Activated CD4-positive, alpha-beta T cell treated with anti-CD3 and anti-CD28 coated beads for 48 hours (primary cell): Measurements from ENCODE around the gene UPK3A.
A peak's percentile ranks its signal among the peaks of the same experiment; 100 is the strongest.
"Not testable (repeated sequence)": the region's sequence is repeated elsewhere in the genome, so short reads cannot be mapped to it uniquely, and the experiment has no call there.

Source experiments
- DNase-seq: peaks from one replicate; pipeline ENCODE4 v3.0.0-alpha.2; 2020

Gene UPK3A

DNA sequence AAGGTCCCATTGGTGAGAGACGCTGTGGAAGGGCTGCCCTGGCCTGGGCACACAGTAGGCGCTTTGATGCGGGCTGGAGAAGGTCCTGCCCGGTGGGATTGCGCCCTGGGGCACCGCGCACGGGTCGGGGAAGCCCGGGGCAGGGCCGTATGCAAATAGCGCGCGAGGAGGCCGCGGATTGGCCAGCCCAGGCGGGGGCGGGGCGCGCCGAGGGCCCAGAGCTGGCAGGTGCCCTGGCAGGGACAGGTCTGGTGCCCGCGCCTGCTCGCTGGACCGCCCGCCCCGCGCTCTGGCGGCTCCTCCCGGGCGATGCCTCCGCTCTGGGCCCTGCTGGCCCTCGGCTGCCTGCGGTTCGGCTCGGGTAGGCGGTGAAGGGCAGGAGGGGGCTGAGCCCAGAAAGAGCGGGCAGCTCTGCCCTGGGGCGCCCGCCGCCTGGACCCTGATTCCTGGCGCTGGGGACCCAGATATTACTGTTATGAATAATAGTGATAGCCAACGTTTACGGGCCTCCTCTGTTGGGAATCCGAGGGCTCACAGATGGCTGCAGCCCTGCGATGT is at the start of gene UPK3A:
TSS of gene UPK3A (plus strand) at position 245 of the 558 bp plus-strand sequence. CDS start at position 310, 65 bp downstream.
- DNase-seq, result peak; percentile 71

DNA sequence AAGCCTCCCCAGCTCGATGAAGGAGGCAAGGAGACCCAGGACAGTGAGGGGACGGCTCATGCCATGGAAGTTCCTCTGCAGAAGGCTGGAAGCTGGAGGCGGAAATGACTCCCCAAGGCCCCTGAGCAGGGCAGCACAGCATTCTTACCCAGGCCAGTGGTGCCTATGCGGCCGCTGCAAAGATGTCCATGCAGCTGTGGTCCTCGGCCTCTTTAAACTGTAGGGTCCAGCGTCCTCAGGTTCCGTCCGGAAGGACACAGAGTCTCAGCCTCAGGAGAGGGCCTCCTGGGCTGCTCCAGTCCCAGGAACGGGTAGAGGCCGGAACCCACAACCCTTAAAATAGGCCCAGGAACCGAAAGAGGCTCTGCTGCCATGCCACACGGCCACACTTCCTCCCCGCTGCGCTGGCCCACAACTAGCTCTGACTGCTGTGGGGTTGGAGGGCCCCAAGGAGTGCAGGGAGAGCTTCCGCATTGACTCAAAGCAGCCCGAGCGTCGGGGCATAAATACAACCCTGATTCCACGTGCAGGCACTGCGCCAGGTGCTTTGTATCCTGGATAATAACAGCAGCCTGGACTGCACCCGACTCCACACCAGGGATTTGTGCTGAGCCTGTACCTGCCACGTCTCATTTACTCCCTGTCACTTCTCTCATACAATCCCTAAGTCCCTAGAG is 49.5 kb upstream of the UPK3A start:
- DNase-seq, result peak; percentile 19

DNA sequence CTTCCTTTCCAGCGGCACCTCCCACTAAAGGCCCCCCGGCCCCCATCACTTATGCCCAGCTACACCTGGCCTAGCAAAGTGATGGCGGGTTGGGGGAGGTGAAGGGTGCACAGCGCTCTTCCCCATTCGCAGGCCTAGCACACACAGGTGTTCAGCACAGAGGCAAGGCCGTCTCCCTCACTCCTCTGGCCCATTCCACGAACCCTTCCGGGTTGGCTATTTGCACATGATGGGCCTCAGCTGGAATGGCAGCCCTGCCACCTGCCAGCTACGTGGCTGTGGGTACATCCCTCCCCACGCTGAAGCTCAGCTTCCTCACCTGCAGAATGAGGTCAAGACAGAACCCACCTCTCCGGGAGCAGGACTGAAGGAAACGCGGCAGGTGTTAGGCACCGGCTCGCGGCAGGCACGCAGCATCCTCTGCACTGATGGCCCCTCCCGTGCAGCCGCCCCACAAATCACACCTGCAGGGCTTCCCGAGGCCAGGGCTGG is 48.9 kb upstream of the UPK3A start:
- no peak for DNase-seq

DNA sequence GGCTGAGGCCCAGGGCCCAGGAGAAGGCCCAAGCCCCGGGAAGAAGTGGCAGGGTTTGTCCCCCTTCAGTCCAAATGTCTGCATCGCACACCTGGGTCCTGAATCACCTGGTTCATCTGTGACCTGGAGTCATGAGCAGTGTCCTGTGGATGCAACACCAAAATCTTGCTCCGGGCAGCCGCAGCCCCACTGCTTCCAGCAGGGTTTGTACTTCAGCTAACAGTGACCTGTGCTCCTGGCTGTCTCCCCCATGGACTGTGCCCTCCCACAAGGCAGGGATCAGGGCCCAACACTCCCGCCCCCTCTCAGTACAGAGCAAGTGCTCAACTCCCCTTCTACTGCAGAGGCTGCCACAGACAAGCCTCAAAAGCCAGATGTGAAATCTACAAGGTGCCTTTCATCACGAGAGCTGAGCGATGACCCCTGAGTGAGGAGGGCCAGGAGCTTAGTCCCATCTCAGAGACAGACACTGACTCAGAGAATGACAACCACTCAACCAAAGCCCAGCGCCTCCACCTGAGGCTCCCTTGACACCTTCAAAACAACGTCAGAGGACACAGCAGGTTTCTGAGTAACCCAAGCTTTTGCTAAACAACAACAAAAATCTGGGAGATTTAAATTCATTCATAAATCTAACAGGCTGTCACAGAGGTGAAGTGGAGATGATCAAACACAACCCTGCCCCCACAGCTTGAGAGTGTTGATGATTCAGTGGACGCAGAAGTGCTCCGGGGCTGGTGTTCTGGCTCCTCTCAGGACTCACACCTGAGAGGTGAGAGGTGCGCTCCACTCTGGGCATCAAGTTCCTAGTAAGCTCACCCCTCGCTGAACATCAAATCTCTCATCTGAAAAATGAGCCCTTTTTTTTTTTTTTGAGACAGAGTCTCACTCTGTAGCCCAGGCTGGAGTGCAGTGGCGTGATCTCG is 47.4 kb upstream of the UPK3A start:
- DNase-seq, result no peak

DNA sequence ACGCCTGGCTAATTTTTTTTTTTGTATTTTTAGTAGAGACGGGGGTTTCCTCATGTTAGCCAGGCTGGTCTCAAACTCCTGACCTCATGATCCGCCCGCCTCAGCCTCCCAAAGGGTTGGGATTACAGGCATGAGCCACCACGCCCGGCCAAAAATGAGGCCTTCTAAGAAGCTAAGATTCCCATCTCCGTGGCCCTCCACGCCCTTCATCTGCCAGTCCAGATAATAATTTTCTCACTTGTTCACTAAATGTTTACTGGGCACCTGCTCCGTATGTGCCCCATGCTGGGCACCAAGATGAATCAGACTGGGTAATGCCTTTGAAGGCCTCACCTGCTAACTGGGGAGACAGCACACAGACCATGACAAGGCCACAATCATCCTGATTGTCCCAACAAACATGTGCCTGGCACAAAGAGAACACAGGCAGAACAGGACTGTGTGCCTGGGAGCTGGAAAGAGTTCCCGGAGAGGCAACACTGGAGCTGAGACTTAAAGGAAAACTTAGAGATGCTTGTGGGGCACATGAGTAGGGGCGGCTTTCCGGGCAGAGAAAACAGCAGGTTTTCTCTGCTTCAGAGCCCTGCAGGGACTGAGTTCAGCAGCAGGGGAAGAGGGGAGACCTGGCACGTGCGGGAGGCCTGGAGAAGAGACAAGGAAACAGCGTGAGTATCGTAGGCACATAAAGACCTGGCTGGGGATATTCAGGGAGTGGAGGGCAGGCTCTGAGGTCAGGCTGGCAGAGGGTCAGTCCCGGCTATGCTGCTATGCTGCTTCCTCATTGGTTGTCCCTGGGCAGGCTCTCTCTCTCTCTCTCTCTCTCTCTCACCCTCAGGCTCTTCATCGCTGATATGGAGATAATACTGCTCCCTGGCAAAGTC is 46.4 kb upstream of the UPK3A start:
- DNase-seq, result no peak

DNA sequence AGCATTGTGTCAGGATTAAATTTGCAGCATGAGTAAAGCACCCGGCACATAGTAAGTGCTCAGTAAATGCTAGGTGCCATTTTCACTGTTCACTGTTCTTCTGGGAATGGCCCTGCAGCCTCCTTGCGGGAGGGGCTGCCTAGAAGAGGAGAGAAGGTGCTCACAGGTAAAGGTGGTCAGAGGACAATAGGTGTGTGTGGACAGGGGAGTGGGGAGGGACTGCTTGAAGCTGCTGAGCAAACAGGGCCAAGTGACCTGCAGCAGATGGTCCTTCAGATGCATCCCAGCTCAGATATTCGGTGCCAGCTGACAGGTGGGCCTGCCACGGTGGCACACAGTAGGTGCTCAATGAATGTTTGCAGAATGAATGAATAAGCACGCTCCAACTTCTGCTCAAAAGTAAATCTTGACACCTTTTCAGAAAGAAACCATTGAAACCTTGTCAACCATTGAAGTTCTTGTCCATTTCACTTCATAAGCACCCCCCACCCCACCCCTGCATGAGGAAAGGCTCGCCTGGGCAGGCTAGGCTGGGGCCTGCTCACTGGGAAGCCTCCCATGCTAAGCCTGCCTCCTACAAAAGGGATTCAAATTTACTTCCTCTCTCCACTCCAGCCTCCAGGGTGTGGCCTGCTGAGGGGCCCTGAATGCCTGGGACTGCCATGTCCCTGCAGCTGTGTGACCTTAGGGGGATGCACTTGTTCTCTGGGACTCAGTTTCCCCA is 45.6 kb upstream of the UPK3A start:
- DNase-seq, result no peak

DNA sequence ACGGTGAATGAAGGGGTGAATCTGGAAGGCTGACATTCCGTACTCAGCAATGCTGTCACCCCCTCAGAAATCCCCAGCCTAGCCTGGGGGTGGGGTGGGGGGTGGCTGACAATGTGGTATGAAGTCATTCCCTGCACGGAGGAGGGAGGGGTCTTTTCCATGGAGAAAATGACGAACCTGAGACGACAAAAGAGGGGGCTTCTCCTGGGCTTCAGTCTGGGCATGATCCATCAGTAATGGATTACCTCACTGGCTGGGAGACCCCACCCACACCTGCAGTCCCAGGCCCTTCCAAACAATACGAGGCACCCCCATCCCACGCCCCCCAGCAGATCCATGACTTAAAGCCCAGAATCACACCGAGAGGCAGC is 45.1 kb upstream of the UPK3A start:
- DNase-seq, result no peak

DNA sequence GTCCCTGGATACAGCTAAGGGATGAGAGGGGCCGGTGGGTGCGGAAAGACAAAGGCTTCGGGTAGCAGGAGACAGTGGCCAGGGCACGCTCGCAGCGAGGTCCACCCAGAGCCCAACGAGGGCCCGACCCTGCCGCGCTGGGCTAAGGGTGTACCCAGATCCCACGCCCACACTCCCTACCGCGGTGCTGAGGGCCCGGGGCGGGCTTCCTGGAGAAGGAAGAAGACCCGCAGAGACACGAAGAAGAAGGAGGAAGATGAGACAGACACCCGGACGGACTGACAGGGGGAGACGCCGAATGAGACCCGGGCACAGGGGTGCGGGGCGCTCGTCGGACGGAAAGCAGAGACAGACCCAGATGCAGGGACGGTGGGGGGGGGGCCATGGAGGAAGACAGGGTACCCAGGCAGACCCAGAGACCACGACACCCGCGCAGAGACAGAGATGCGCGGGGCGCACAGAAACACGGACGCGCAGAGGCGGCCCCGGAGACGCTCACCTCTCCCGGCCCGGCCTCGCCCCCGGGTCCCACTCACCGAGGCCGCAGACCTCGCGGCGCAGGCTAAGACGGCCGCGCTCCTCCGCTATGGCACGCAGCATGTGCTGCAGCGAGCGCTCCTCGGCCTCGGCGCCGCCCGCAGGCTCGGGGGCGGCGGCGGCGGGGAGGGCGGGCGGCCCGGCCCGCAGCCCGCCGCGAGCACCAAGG is 44.5 kb upstream of the UPK3A start:
- peak; percentile 38 for DNase-seq

DNA sequence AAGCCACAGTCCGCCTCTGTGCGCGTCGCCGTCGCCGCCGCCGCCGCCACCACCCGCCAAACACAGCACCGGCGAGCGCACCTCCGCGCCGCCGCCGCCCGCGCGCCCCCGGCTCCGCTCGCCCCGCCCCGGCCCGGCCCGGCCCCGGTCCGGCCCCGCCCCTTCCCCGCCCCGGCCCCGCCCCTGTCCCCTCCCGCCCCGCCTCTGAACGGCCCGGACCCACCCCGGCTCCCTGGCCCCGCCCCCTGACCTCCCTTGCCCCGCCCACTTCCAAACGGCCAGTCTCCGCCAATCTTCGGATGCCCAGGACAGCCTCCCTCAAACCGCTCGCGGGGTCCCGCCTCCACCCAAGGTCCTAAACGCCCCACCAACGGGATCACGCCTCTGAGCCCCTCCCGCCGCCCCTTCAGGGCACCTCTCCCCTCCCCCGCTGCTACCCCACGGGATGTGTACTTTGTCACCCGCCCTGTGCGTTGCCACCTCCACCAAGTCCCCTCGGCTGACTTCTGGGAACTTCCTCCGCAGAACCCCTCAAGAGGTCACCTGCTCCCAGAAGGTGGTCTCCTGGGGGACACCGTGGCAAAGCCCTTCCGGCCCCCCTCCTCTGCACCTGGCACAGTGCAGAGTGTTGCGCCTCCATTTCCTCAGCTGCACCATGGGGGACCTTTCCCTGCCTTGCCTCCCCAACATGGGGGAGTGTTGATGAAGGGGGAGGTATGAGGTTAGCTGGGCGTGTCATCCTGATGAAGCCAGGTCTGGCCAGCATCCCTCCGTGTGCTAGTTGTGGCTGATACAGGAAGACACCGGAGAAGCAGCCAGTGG is 43.7 kb upstream of the UPK3A start, which contains the start of gene KIAA0930:
TSS of gene KIAA0930 (minus strand) at position 85 of the 822 bp plus-strand sequence. CDS start 191 bp downstream, outside the sequence.
- peak; percentile 79 for DNase-seq

DNA sequence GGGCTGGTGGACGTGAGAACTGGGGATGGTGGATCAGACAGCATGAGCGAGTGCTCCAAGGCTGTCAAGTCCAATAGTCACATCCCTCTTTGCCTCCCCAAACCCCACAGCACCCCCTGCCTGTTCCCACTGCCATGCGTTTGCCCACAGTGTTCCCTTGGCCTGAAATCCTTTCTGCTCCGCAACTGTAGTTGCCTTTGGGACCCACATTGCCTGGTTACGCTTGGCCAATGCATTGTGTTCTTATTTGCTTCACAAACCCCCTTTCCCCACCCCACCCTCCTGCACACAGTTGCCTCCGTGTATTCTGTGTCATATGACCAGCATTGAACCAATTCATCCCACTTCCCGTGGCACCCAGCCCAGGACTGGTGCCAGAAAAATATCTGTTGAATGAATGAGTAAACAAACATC is 42.0 kb upstream of the UPK3A start:
- DNase-seq, result no peak

DNA sequence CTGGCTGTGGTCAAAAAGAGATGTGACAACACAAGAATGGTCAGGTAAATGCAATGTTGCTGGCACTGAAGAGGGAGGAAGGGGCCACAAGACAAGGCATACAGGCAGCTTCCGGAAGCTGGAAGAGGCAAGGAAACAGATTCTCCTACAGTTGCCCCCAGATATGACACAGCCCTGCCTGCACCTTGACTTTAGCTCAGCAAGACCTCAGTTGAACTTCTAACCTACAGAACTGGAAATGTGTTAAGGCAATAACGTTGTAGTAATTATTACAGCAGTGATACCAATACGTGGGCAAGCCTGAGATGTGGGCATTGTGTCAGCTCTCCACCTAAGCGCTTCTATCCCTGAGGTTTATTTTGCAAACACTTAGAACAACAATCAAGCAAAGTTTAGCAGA is 39.8 kb upstream of the UPK3A start:
- DNase-seq, result no peak

DNA sequence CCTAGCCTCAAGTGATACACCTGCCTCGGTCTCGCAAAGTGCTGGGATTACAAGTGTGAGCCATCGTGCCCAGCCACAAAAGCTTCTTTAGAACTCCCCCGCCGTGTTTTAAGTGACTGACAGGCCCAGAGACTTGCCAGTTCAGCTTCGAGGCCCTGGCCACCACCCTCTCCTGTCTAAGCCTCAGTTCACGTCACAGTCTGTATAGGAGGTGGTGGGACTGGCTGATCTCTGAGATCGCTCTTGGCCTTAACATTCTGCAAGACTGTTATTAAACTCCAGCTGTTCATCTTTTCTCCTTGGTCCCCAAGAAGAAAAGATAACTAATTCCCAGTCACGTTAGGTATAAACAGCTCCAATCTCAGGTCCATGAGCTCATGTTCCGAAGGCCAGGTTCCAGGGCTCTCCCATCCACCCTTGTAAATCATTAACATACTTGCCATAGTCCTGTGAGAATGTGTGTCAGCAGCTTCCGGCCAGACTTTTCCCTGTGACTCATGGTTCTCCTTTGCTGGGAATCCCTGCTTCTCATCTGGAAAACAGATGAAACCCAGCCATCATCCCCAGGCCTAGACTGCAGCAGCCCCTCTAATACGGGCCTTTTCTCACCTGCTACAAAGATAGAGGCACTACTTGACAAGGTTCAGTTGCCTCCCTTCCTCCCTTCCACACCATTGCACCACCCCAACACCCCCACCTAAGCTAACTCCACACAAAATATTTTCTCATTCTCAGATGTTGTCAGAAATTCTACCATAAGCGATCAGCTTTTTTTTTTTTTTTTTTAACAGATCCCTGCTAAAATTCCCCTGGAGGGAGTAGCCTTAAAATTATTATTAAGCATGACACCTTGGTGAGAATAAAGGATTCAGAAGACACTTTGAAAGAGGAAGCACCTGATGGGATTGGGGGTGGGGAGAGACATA is 38.4 kb upstream of the UPK3A start:
- DNase-seq, result no peak

DNA sequence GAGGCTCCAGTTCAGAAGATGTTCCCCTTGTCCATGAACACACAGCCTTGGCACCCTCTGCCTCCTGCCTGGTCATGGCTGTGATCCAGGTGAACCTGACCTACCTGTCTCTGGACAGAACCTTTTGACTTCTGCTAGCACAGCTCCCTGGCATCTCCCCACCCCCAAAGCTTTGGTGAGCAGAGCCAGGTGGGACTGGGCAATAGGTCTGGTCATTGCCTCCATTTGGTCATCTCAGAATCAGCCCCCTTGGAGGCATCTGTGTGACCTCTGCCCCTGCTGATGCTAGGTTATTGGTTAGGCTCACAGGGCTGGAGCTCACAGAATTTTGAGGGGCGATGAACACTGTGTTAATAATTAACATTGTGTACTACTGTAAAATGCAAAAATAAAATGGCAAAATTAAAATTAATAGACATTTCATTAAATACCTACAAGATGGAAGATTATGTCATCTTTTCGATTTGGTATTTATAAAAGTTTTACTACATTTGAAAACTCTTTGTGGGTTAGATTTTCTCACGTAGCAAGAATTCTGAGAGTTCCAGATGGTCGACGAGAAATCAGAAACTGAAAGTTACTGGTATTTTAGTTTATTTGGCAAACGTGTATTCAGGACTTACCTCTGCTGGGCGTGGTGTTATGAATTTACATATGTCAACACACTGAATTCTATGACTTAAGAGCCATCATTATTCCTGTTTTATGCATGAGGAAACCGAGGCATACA is 35.8 kb upstream of the UPK3A start:
- no peak for DNase-seq

DNA sequence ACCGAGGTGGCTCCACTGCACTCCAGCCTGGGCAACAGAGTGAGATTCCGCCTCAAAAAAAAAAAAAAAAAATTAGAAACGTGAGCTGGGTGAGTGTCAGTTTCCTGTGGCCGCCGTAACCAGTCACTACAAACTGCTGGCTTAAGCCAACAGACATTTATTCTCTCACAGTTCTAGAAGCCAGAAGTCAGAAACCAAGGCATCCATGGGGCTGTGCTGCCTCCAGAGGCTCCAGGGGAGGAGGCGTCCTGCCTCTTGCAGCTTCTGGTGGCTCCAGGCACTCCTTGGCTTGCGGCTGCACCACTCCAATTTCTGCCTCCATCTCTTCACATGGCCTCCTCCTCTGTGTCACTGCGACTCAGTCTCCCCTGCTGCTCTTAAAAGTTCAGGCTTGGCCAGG is 32.9 kb upstream of the UPK3A start:
- DNase-seq, result no peak

DNA sequence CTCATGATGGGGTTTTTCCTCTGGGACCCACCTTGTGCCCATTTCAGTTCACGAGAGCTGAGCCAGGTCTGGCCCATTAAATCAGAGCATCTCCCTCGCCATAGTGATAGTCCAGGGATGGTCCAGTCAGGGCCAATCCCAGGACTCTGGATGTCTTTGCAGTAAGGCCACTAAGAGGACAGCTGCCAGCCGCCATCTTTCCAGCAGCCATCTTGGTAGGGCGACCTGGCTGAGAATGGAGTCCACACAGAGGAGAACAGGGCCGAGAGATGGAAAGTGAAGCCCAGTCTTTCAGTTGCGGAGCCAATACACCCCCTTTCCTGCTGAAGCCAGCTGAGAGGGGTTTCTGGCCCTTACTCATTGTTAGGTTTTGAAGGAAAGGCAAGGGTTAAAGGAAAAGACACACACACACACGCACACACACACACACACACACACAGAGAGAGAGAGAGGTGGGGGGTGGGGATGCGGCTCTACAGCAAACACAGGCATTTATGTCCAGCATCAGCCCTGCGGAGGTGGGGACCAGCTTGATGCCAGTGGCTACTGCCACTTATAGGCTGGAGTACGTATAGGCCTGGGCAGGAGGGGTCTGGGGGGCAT is 31.6 kb upstream of the UPK3A start:
- DNase-seq, result no peak

DNA sequence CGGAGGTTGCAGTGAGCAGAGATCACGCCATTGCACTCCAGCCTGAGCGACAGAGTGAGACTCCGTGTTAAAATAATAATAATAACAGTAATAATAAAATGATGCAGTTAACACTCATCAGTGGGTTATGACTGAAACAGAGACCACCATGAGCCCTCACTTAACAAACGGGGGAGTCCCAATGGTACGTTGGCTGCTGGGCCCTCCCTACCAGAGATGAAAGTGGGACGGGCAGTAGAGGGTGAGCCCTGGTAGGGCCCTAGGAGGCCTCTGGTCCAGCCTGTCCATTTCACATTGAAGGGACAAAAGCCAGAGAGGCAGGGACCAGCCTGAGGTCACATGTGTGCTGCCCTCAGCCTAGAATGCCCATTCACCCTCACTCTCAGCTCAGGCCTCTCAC is 30.4 kb upstream of the UPK3A start:
- no peak for DNase-seq

DNA sequence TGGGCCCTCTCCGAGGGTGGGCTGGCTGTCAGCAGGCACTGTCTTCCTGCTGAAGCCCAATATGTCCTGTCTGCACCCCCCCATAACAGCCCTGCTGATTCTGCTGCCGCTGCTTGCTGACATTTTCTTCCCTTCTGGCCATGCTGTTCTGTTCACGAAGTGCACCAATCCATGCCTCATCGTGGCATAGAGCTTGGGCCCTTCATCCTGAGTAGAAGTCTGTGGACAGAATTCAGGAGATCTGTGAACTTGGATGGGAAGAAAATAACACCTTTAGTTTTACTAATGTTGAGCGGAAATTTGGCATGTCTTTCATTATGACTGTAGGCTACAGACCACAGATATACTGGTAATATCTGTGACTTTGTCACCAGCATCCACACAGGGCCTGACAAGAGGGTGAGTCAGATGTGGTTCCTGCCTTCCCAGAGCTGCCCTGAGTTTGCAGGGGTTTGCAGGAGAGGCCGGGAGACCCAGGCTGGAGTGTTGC is 29.9 kb upstream of the UPK3A start:
- peak; percentile 40 for DNase-seq

DNA sequence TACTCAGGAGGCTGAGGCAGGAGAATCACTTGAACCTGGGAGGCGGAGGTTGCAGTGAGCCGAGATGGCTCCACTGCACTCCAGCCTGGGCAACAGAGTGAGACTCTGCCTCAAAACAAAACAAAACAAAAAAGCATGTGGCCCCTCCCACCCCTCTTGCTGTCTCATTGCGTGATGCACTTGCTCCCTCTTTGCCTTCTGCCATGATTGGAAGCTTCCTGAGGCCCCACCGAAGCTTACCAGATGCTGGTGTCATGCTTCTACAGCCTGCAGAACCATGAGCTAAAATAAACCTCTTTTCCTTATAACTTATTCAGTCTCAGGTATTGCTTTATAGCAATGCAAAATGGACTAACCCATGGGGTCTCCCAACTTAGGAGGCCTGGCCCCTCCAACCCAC is 26.8 kb upstream of the UPK3A start:
- not testable (repeated sequence) for DNase-seq
